SK-N-SH treated with all-trans-retinoic acid at 6 μM for 48 hours (cell line): Measurements from ENCODE around the gene PTPRG.

Source experiments
- ATAC-seq: fragments of 200-7000 bp; cut with Tn5 transposase; 3 replicates; pipeline ENCODE4 v1.9.1; 2020; ENCODE audit warnings: mild to moderate bottlenecking, moderate library complexity
- ARNTL ChIP-seq: fragments of 450-650 bp; formaldehyde crosslinking; IDR thresholded peaks from 2 replicates; pipeline ENCODE4 v1.5.0; 2020; ENCODE audit warnings: low read depth, mild to moderate bottlenecking, moderate library complexity, borderline replicate concordance
- BACH2 ChIP-seq: fragments of 250-450 bp; sonication (Bioruptor Pico); IDR thresholded peaks from 2 replicates; pipeline ENCODE4 v1.9.0; 2021; ENCODE audit warnings: mild to moderate bottlenecking, borderline replicate concordance
- CSDC2 ChIP-seq: fragments of 250-450 bp; sonication (Bioruptor Pico); IDR thresholded peaks from 2 replicates; pipeline ENCODE4 v1.5.0; 2020; ENCODE audit warnings: mild to moderate bottlenecking, moderate library complexity
- ESRRG ChIP-seq: fragments of 250-450 bp; sonication (Bioruptor Pico); IDR thresholded peaks from 2 replicates; pipeline ENCODE4 v1.6.1; 2021; ENCODE audit warnings: mild to moderate bottlenecking
- GLIS3 ChIP-seq: fragments of 250-450 bp; sonication (Bioruptor Pico); IDR thresholded peaks from 2 replicates; pipeline ENCODE4 v1.5.0; 2020; ENCODE audit warnings: mild to moderate bottlenecking, moderate library complexity
- ISL1 ChIP-seq: fragments of 250-450 bp; sonication (Bioruptor Pico); IDR thresholded peaks from 2 replicates; pipeline ENCODE4 v2.1.2; 2022; ENCODE audit warnings: mild to moderate bottlenecking, moderate library complexity
- OSR1 ChIP-seq: fragments of 250-450 bp; sonication (Bioruptor Pico); IDR thresholded peaks from 2 replicates; pipeline ENCODE4 v1.8.0; 2022; ENCODE audit warnings: moderate library complexity, mild to moderate bottlenecking, inconsistent platforms
- RARB ChIP-seq: fragments of 250-450 bp; sonication (Bioruptor Pico); IDR thresholded peaks from 2 replicates; pipeline ENCODE4 v1.8.0; 2021; ENCODE audit warnings: mild to moderate bottlenecking, moderate library complexity
- SNAI2 ChIP-seq: fragments of 250-450 bp; sonication (Bioruptor Pico); IDR thresholded peaks from 2 replicates; pipeline ENCODE4 v1.5.0; 2020; ENCODE audit warnings: mild to moderate bottlenecking, moderate library complexity
- TCF4 ChIP-seq: fragments of 250-450 bp; sonication (Bioruptor Pico); IDR thresholded peaks from 2 replicates; pipeline ENCODE4 v1.8.0; 2021; ENCODE audit warnings: mild to moderate bottlenecking, moderate library complexity, borderline replicate concordance
- ZFP3 ChIP-seq: fragments of 250-450 bp; sonication (Bioruptor Pico); IDR thresholded peaks from 2 replicates; pipeline ENCODE4 v1.5.0; 2020; ENCODE audit warnings: mild to moderate bottlenecking, moderate library complexity
- ZNF565 ChIP-seq: fragments of 450-650 bp; formaldehyde crosslinking; conservative IDR thresholded peaks from 2 replicates; pipeline ENCODE4 v1.5.0; 2020; ENCODE audit warnings: low read depth, mild to moderate bottlenecking, moderate library complexity
- ZNF70 ChIP-seq: fragments of 450-650 bp; formaldehyde crosslinking; IDR thresholded peaks from 2 replicates; pipeline ENCODE4 v1.5.0; 2020; ENCODE audit warnings: mild to moderate bottlenecking, moderate library complexity
- ZNF8 ChIP-seq: fragments of 450-650 bp; formaldehyde crosslinking; IDR thresholded peaks from 2 replicates; pipeline ENCODE4 v1.5.0; 2020; ENCODE audit warnings: mild to moderate bottlenecking, moderate library complexity
- TF ChIP-seq, protein P1 (sequence below): fragments of 250-450 bp; sonication (Bioruptor Pico); IDR thresholded peaks from 2 replicates; pipeline ENCODE4 v1.8.0; 2021; ENCODE audit warnings: low read depth, mild to moderate bottlenecking, moderate library complexity, borderline replicate concordance
- TF ChIP-seq, protein P2 (sequence below): fragments of 250-450 bp; sonication (Bioruptor Pico); IDR thresholded peaks from 2 replicates; pipeline ENCODE4 v1.5.1; 2021; ENCODE audit warnings: mild to moderate bottlenecking, moderate library complexity
- TF ChIP-seq, protein P3 (sequence below): fragments of 250-450 bp; sonication (Bioruptor Pico); IDR thresholded peaks from 2 replicates; pipeline ENCODE4 v1.5.1; 2020; ENCODE audit warnings: low read depth, mild to moderate bottlenecking, moderate library complexity
- TF ChIP-seq, protein P4 (sequence below): fragments of 250-450 bp; sonication (Bioruptor Pico); IDR thresholded peaks from 2 replicates; pipeline ENCODE4 v1.5.0; 2020; ENCODE audit warnings: mild to moderate bottlenecking, moderate library complexity

Gene PTPRG

DNA sequence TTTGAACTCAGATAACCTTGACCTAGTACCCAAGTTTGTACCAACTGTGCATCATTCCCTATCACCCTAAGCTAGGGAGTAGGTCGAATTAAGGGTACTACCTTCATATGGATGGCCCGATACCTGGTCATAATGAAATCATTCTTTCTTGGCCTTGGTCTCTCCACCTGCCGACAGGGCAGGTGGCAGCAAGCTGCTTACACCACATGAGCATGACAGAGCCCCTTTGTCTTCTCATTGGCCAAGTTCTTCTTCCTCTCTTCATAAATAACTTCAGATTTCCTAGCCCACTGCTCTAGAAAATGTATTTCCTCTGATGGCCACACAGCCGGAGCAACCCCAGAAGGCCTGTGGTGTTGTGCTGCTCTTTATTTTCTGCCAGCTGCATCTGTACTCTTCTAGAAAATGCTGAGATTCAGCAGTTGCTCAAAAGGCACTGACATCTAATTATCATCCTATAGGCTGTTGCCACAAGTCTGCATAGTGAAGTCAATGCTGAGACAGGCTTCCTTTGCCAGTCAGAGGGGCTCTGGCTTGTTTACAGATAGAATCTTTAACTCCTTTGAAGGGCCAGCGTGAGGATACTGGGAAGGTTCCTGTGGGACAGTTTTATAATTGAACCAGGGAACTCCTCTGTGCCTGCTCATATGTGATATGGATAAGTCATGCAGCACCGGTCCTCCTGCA, 304.2 kb downstream of the PTPRG start:
- TF ChIP-seq CSDC2 (CRISPR knock-in tag) (no peak), BACH2 (CRISPR knock-in tag) (no peak), OSR1 (CRISPR knock-in tag) (no peak), ZNF8 (CRISPR knock-in tag) (no peak), ARNTL (CRISPR knock-in tag) (no peak), SNAI2 (CRISPR knock-in tag) (no peak), ZFP3 (no peak), GLIS3 (CRISPR knock-in tag) (no peak), RARB (CRISPR knock-in tag) (no peak), TCF4 (CRISPR knock-in tag) (no peak), ZNF565 (CRISPR knock-in tag) (no peak), ISL1 (CRISPR knock-in tag) (no peak), ESRRG (CRISPR knock-in tag) (no peak), ZNF70 (CRISPR knock-in tag) (no peak)
- TF ChIP-seq, protein P1, sequence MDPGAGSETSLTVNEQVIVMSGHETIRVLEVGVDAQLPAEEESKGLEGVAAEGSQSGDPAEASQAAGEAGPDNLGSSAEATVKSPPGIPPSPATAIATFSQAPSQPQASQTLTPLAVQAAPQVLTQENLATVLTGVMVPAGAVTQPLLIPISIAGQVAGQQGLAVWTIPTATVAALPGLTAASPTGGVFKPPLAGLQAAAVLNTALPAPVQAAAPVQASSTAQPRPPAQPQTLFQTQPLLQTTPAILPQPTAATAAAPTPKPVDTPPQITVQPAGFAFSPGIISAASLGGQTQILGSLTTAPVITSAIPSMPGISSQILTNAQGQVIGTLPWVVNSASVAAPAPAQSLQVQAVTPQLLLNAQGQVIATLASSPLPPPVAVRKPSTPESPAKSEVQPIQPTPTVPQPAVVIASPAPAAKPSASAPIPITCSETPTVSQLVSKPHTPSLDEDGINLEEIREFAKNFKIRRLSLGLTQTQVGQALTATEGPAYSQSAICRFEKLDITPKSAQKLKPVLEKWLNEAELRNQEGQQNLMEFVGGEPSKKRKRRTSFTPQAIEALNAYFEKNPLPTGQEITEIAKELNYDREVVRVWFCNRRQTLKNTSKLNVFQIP (CRISPR knock-in tag), result no peak
- TF ChIP-seq, protein P2, sequence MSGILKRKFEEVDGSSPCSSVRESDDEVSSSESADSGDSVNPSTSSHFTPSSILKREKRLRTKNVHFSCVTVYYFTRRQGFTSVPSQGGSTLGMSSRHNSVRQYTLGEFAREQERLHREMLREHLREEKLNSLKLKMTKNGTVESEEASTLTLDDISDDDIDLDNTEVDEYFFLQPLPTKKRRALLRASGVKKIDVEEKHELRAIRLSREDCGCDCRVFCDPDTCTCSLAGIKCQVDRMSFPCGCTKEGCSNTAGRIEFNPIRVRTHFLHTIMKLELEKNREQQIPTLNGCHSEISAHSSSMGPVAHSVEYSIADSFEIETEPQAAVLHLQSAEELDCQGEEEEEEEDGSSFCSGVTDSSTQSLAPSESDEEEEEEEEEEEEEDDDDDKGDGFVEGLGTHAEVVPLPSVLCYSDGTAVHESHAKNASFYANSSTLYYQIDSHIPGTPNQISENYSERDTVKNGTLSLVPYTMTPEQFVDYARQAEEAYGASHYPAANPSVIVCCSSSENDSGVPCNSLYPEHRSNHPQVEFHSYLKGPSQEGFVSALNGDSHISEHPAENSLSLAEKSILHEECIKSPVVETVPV, result no peak
- TF ChIP-seq, protein P3, sequence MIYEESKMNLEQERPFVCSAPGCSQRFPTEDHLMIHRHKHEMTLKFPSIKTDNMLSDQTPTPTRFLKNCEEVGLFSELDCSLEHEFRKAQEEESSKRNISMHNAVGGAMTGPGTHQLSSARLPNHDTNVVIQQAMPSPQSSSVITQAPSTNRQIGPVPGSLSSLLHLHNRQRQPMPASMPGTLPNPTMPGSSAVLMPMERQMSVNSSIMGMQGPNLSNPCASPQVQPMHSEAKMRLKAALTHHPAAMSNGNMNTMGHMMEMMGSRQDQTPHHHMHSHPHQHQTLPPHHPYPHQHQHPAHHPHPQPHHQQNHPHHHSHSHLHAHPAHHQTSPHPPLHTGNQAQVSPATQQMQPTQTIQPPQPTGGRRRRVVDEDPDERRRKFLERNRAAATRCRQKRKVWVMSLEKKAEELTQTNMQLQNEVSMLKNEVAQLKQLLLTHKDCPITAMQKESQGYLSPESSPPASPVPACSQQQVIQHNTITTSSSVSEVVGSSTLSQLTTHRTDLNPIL, result no peak
- TF ChIP-seq, protein P4, sequence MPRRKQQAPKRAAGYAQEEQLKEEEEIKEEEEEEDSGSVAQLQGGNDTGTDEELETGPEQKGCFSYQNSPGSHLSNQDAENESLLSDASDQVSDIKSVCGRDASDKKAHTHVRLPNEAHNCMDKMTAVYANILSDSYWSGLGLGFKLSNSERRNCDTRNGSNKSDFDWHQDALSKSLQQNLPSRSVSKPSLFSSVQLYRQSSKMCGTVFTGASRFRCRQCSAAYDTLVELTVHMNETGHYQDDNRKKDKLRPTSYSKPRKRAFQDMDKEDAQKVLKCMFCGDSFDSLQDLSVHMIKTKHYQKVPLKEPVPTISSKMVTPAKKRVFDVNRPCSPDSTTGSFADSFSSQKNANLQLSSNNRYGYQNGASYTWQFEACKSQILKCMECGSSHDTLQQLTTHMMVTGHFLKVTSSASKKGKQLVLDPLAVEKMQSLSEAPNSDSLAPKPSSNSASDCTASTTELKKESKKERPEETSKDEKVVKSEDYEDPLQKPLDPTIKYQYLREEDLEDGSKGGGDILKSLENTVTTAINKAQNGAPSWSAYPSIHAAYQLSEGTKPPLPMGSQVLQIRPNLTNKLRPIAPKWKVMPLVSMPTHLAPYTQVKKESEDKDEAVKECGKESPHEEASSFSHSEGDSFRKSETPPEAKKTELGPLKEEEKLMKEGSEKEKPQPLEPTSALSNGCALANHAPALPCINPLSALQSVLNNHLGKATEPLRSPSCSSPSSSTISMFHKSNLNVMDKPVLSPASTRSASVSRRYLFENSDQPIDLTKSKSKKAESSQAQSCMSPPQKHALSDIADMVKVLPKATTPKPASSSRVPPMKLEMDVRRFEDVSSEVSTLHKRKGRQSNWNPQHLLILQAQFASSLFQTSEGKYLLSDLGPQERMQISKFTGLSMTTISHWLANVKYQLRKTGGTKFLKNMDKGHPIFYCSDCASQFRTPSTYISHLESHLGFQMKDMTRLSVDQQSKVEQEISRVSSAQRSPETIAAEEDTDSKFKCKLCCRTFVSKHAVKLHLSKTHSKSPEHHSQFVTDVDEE (CRISPR knock-in tag), result no peak
- no peak; the same call in 2 of the 3 replicates for ATAC-seq

- ATAC-seq, result no peak
- TF ChIP-seq, protein P3, result no peak
- TF ChIP-seq, all 23 proteins: peak for 0
Measured at GRCh38 chr3:61866153-61866542, 304.8 kb downstream of the PTPRG start.

GRCh38 chr3:61866961-61867461, 305.6 kb downstream of the PTPRG start:
- TF ChIP-seq, protein P1 (CRISPR knock-in tag), result no peak
- TF ChIP-seq CSDC2 (CRISPR knock-in tag), result no peak
- no peak for TF ChIP-seq ZNF565 (CRISPR knock-in tag)
- no peak for ATAC-seq
